Liver (tissue), 3 donors: ENCODE results near the gene RADIL.

Source experiments
- EGR1 ChIP-seq, 2 donors: IDR thresholded peaks; 2 replicates each; pipeline ENCODE4 v1.6.1; 2016 to 2018; ENCODE audit warnings: antibody characterized with exemption in 2 of 2, low read depth in 2 of 2
- GABPA ChIP-seq, 2 donors: IDR thresholded peaks in 1 of 2; conservative IDR thresholded peaks in 1 of 2; 2 replicates each; pipeline ENCODE4 v1.6.1; 2016; ENCODE audit warnings: antibody characterized with exemption in 2 of 2, mild to moderate bottlenecking in 1 of 2, moderate library complexity in 1 of 2
- NR2F2 ChIP-seq: IDR thresholded peaks from 2 replicates; pipeline ENCODE4 v1.6.1; 2016; ENCODE audit warnings: antibody characterized with exemption
- RAD21 ChIP-seq, 2 donors: IDR thresholded peaks; 2 replicates each; pipeline ENCODE4 v1.6.1; 2016; ENCODE audit warnings: antibody characterized with exemption in 2 of 2, mild to moderate bottlenecking in 2 of 2
- RXRA ChIP-seq, 2 donors: IDR thresholded peaks; 2 replicates each; pipeline ENCODE4 v1.6.1; 2017 to 2018; ENCODE audit warnings: antibody characterized with exemption in 2 of 2, mild to moderate bottlenecking in 1 of 2
- SP1 ChIP-seq: IDR thresholded peaks from 2 replicates; pipeline ENCODE4 v1.6.1; 2018; ENCODE audit warnings: antibody characterized with exemption, mild to moderate bottlenecking
- TAF1 ChIP-seq: conservative IDR thresholded peaks from 2 replicates; pipeline ENCODE4 v1.6.1; 2016; ENCODE audit warnings: antibody characterized with exemption, mild to moderate bottlenecking
- YY1 ChIP-seq: IDR thresholded peaks from 2 replicates; pipeline ENCODE4 v1.6.1; 2016; ENCODE audit warnings: antibody characterized with exemption, mild to moderate bottlenecking
- TF ChIP-seq, protein P1 (sequence below): fragments of 150-350 bp; IDR thresholded peaks from 2 replicates; pipeline ENCODE4 v1.5.1; 2017; ENCODE audit warnings: improper control_type of control experiment, low read depth, low read length; ENCODE audit not compliant: missing input control
- TF ChIP-seq, protein P2 (sequence below): IDR thresholded peaks from 2 replicates; pipeline ENCODE4 v1.6.1; 2016; ENCODE audit warnings: antibody characterized with exemption
- TF ChIP-seq, protein P3 (sequence below): IDR thresholded peaks from 2 replicates; pipeline ENCODE4 v1.6.1; 2016; ENCODE audit warnings: antibody characterized with exemption, mild to moderate bottlenecking
- TF ChIP-seq, protein P4 (sequence below): IDR thresholded peaks from 2 replicates; pipeline ENCODE4 v1.6.1; 2016; ENCODE audit warnings: antibody characterized with exemption
- donor health status: healthy.
- donor health status: healthy.

DNA sequence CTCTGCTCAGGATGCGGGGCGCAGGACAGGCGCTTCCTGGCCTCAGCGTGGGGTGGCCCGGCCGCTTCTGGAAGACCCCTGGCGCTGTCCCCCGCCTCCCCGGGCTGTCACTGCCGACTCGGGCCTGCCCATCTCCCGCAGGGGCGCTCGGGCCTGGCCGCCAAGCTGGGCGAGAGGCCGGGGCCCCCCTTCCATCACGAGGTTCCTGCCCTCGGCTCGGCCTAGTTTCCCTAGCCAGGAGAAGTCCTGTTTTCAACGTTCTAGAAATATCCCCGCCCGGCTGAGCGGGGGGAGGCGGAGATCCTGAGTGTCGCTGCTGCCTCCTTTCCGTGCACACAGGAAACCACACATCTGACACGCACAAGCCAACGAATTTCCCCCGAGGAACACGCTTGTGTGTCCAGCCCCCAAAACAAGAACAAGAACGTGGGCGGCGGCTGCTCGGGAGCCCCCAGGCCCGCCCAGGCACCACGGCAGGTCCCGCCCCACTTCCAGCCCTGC lies 74.4 kb downstream of the RADIL start:
- TF ChIP-seq TAF1 (no peak), GABPA (IDR thresholded peaks at IDR 0.05 in 1 of 2, conservative IDR thresholded peaks at IDR 0.05 in 1 of 2) (no peak), RXRA (IDR thresholded peaks at IDR 0.05) (no peak), RAD21 (IDR thresholded peaks at IDR 0.05) (no peak), YY1 (no peak), EGR1 (IDR thresholded peaks at IDR 0.05; ENCODE audit: low read depth in 2 of 2) (no peak), NR2F2 (no peak), SP1 (no peak)
- TF ChIP-seq, protein P1, sequence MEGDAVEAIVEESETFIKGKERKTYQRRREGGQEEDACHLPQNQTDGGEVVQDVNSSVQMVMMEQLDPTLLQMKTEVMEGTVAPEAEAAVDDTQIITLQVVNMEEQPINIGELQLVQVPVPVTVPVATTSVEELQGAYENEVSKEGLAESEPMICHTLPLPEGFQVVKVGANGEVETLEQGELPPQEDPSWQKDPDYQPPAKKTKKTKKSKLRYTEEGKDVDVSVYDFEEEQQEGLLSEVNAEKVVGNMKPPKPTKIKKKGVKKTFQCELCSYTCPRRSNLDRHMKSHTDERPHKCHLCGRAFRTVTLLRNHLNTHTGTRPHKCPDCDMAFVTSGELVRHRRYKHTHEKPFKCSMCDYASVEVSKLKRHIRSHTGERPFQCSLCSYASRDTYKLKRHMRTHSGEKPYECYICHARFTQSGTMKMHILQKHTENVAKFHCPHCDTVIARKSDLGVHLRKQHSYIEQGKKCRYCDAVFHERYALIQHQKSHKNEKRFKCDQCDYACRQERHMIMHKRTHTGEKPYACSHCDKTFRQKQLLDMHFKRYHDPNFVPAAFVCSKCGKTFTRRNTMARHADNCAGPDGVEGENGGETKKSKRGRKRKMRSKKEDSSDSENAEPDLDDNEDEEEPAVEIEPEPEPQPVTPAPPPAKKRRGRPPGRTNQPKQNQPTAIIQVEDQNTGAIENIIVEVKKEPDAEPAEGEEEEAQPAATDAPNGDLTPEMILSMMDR = no peak
- TF ChIP-seq, protein P2, sequence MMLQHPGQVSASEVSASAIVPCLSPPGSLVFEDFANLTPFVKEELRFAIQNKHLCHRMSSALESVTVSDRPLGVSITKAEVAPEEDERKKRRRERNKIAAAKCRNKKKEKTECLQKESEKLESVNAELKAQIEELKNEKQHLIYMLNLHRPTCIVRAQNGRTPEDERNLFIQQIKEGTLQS = no peak
- TF ChIP-seq, protein P3, sequence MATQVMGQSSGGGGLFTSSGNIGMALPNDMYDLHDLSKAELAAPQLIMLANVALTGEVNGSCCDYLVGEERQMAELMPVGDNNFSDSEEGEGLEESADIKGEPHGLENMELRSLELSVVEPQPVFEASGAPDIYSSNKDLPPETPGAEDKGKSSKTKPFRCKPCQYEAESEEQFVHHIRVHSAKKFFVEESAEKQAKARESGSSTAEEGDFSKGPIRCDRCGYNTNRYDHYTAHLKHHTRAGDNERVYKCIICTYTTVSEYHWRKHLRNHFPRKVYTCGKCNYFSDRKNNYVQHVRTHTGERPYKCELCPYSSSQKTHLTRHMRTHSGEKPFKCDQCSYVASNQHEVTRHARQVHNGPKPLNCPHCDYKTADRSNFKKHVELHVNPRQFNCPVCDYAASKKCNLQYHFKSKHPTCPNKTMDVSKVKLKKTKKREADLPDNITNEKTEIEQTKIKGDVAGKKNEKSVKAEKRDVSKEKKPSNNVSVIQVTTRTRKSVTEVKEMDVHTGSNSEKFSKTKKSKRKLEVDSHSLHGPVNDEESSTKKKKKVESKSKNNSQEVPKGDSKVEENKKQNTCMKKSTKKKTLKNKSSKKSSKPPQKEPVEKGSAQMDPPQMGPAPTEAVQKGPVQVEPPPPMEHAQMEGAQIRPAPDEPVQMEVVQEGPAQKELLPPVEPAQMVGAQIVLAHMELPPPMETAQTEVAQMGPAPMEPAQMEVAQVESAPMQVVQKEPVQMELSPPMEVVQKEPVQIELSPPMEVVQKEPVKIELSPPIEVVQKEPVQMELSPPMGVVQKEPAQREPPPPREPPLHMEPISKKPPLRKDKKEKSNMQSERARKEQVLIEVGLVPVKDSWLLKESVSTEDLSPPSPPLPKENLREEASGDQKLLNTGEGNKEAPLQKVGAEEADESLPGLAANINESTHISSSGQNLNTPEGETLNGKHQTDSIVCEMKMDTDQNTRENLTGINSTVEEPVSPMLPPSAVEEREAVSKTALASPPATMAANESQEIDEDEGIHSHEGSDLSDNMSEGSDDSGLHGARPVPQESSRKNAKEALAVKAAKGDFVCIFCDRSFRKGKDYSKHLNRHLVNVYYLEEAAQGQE = no peak
- TF ChIP-seq, protein P4, sequence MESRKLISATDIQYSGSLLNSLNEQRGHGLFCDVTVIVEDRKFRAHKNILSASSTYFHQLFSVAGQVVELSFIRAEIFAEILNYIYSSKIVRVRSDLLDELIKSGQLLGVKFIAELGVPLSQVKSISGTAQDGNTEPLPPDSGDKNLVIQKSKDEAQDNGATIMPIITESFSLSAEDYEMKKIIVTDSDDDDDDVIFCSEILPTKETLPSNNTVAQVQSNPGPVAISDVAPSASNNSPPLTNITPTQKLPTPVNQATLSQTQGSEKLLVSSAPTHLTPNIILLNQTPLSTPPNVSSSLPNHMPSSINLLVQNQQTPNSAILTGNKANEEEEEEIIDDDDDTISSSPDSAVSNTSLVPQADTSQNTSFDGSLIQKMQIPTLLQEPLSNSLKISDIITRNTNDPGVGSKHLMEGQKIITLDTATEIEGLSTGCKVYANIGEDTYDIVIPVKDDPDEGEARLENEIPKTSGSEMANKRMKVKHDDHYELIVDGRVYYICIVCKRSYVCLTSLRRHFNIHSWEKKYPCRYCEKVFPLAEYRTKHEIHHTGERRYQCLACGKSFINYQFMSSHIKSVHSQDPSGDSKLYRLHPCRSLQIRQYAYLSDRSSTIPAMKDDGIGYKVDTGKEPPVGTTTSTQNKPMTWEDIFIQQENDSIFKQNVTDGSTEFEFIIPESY = no peak
